Stimulated activated naive CD4-positive, alpha-beta T cell treated with Interleukin-2 at 50 U/mL for 16 hours (primary cell): ENCODE measurements around the gene HSF5.
"Not testable (repeated sequence)": the region's sequence is repeated elsewhere in the genome, so short reads cannot be mapped to it uniquely, and the experiment has no call there.

ENCODE experiments used
- DNase-seq: peaks from one replicate; lab custom pipeline; 2025; lab: John Stamatoyannopoulos, UW

Gene HSF5

DNA sequence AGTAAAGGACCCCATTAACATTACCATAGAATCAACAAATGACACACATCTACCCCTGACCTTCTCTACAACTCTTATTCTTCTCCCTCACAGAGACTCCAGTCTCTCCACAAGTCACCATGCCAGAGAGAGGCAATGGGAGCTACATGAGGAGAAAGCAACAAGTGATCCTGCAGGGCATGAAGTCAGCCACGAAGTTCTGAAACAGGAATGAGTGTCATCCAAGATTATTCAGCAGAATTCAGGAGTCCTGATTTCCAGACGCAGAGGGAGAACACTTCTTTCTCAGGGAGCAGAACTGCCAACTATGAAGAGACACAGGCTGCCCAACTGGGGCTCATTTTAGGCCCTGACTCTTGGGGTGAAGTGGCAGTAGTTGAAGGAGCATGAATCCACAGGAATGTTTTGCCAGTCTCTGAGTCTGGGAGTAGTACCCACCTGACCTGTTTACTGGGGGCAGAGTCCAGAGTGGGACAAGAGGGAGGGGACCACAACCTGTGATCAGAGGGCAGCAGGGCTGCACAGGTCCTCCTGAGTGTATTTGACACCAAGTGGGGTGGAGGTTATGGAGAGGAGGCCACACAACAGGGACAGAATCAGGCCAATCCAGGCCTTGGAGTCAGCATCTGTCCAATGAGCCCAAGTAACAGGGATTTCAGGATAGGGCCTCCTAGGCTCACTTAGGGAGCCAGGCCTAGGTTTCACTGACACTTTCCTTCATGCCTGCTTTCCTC is 28.6 kb upstream of the HSF5 start:
- DNase-seq, result no peak

DNA sequence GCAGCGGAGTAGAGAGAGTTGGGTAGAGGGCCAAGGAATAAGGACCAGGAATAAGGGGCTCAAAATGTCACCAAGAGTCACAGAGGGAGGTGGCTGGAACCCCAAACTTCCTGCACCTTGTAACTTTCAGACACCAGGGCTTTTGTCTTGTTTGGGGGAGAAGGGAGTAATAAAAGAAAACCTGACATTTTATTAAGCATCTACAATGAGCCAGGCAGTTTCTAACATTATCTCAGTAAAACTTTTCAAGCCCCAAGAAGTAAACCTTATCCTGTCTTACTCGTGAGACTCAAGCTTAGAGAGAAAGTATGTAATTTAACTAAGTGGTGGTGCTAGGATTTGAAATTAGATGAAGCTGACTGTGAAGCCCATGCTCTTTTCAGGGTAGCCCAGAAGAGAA is 27.1 kb upstream of the HSF5 start:
- no peak for DNase-seq

DNA sequence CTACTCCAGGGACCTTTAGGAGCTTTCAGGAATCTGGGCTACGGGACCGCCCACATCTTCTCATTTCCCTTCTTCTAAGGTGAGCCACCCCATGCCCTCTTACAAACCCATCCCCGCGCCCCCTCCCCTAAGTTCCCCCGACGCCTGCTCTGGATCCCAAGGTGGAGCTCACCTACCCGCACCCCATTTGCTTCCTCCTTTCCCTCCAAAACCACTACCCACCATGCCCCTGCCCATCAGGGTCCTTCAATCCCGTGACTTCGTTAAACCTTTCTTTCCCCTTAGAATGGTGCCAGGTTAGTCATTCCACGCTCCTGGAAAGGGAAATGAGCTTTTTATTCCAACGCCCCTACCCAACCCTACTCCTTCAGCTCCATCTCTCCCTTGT is 26.6 kb upstream of the HSF5 start:
- DNase-seq, result no peak

DNA sequence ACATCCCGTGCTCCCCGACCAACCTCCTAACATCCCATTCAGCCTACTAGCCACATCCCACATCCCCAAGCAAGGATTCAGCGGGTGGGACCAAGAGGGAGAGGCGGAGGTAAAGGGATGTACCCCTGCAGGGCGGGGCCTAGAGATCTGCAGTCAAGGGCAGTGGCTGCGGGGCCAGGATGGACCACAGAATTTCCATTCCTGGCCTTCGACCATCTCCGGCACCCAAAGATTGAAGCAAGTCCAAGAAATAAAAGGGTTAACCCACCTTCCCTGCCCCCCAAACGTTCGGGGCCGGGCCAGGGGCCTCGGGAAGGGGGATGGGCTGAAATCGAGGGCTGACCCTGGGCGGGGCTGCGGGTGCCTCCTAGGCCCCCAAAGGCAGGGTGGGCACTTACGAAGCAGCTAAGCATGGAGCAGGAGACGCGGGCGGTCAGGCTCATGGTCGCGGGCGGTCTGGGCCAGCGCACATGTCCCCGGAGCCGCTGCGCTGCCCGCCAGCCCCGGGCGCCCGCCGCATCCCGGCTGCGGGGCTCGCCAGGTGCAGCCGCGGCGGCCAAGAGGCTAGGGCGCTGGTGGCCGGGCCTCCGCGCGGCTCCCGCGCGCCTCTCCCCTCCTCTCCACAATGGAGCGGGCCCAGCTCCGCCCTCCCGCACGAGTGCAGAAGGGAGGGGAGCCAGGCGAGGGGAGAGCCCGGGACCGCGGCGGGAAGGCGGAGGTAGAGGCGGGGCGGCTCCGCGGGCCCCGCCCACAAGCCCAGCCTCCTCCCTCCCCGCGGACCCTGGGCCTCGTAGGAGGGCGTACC is 26.0 kb upstream of the HSF5 start, which contains the start of gene MTMR4:
MTMR4 (minus strand) TSS at position 674 of the 805 bp plus-strand sequence; CDS start at position 443, 231 bp downstream.
- peak; percentile 72 for DNase-seq

DNA sequence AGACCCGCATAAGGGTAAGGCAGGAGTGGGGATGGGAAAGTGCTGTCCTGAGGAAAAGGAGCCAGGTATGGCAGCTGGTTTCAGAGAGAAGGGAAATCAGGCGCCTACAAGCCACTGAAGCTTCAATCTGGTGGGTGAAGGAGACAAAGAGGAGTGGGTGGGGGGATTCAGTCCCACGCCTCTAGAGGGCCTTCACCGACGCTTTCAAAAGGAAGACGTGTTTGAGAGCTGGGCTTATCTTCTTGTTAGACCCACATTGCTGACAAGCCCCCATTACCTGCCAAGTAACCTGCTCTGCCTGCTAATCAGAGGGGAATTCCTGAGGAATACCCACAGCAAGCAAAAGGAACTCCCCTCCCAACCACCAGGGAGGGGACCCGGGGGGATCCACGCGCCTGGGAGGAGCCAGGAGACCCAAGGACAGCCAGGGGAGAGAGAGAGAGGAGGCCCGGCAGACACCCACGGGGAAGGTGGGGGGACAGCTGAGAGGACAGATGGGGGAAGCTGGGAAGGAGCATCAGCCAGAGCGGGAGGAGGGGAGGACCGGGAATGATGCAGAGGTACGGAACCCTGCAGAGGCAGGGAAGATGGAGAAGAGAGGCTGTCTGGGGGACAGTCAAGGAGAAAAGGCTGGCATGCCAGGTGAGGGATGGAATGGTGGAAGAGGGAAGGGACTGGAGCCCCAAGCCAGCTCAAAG is 25.2 kb upstream of the HSF5 start:
- DNase-seq, result no peak

DNA sequence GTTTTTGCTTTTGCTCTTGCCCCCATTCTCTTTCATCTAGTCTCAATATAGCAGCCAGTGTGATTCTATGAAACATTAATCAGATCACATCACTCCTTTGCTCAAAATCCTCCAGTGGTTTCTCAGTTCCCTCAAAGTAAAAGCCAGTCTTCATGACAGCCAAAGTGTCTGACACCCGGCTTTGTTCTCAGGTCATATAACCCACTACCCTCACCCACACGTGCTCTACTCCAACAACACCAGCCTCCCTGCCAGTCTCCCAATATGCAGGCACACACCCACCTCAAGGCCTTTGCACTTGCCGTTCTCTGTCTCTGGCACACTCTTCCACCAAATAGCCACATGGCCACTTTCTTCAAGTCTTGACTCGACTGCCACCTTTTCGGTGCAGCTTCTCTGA is 21.9 kb upstream of the HSF5 start:
- DNase-seq, result no peak

DNA sequence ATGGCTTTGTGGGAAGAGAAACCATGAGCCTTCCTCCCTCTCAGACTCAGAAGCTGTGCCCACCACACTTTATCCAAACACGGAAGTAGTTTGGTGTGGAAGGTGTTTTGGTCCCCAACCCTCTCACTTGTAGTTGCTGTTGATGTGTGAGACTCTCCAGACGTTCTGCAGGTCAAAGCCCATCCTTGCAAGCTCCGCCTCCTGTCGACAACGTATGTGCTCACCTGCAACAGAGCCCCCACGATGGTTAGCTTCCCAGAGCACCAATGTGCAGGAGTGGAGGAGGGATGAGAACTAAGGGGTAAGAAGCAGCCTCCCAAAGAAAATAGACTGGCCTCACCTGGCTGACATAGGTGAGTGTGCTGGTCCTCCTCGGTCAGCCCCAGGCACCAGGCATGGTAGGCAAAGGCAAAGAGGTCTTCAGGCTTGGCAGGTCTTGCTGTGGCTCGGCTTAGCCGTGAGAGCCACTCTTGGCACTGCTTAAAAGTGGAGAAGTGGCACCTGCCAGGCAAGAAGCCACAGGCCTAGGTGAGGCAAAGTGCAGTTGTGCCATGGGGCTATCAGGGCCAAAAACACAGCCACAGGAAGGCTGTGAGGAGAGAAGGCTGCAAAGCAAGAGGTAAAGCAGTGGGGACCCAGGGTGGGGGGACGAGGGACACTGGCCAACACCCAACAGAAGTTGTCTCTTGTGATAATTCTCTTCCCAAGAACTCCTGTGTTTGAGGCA is 20.3 kb upstream of the HSF5 start:
- no peak for DNase-seq

DNA sequence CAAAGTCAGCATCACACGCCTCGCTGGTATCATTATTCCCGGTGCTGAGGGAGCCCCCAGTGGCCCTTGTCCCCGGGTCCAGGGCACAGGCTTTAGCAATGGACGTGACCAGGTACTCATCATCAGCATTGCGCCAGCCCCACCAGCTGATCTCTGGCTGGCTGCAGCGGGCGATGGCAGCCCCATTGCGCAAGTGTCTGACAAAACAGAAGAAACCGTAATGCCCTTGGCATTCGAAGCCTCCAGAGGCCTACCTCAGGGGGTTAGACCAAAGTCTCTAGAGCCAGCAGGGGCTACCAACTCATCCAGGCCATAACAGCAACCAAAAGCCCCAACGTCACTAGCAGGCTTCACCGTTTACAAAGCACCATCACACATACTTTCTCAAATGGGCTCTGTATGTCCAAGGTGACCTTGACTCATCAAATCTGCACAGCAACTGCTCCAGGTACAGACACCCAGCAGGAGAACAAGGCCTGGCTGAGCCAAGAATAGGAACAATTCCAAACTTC is 19.0 kb upstream of the HSF5 start:
- DNase-seq, result no peak

DNA sequence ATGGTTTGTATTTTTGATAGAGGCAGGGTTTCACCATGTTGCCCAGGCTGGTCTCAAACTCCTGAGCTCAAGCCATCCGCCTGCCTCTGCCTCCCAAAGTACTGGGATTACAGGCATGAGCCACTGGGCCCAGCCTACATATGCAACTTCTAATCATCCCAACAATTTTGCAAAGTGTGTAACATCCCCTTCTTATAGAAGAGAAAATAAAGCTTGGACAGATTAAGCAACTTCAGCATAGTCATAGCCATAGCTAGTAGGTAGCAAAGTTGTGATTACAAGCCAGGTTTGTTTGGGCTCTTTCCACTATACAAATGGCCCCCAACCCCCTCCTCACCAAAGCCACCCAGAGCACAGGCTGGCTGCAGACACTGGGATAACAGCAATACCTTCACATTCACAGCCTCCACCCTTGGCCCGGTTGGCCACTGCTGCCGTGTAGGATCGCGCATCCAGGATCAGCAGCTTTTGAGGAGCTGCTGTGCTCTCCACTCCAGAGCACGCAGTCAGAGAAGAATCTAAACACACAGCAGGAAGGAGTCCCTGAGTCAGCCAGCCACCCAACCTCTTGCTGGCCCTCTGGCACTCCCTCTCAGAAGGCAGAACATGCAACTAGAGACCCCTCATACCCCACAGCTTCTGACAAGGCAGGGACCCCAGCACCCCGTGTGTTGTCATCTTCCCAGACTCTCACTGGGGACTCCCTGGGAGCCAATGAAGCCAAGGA is 18.3 kb upstream of the HSF5 start:
- no peak for DNase-seq

DNA sequence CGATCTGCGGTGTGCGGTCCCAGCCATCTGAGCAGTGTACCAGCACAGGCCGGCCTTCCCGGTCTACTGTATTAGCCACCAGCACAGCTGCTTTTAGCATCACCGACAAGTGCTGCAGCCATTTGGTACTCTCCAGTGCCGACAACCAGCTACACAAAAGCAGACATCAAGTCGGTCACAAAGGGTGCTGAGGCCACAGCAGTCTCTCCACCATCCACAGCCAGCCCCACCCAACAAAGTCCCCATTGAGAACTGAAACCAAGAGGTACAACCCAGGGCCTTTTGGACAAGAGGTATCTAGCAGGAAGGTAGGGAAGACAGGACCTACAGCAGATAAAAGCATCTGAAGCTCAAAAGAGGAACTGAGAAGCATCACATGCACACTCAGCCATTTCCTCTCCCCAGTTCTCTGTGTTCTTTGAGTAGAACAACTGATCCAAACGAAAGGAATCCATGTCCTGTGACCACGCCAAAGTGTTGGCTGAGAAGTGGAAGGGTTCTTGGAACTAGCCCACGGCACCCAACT is 16.7 kb upstream of the HSF5 start:
- DNase-seq, result no peak

DNA sequence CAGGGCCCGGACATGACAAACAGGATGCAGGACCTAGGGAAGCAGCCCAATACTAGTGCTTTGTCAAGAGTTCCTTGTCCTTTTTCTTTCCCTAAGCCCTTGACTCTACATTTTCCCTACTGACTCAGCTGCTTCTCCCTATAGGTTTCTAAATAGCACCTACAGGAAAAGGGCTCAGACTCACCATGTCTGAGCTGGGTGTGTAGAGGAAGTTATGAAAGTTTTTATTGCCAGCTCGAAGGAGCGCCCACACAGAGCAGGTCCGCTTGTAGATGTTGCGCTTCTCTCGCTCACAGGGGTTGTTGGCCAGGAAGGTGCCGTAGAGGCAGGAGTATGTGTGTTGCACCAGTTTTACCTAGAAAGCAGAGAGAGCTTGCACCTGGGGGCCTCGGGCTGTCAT is 15.7 kb upstream of the HSF5 start:
- DNase-seq, result no peak

DNA sequence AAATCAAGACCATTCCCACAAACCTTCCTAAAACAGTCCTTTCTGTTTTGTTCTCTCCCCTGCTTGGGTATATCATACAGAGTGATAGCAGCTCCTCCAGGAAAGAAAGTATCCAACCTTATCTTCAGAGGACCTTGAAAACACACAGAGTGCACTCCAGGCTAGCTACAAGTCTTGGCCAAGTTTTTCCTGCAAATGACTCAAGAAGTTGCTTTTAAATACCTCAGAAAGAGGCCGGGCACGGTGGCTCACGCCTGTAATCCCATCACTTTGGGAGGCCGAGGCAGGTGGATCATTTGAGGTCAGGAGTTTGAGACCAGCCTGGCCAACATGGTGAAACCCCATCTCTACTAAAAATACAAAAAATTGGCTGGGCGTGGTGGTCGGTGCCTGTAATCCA is 14.9 kb upstream of the HSF5 start:
- not testable (repeated sequence) for DNase-seq

DNA sequence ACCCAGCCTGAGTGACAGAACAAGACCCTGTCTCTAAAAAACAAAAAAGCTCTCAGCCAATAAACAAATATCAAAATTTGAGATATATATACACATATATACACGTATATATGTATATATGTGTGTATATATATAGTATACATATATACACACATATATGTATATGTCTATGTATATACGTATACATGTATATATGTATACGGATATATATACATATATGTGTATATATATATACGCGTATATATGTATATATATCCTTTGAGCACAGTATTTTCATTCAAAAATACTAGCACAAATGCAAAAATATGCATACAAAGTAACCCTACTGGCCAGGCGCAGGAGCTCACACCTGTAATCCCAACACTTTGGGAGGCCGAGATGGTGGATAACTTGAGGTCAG is 13.2 kb upstream of the HSF5 start:
- no peak for DNase-seq

DNA sequence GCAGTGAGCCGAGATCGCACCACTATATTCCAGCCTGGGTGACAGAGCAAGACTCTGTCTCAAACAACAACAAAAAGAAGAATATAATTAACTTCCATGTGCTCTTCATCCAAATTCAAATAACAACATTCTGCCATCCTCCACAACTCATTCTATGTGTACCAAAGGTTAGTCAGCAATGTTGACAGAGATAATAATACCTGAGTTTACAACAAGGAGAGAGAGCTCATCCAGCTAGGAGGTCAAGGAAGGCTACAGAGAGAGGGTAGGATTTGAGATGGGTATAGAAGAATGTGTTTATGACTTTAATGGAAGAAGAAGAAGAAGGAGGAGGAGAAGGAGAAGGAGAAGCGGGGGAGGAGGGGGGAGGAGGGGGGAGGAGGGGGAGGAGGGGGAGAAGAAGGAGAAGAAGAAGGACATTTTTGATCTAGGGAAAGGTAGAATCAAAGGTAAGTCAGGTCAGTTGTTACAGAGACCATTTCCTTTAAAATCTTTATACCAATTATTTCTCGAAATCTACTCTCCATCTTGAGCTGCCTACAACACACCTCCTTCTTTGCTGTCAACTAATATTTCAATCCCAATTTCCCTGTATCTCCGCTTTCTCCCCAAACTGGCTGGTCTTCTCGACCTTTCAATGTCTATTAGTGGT is 10.1 kb upstream of the HSF5 start:
- DNase-seq, result no peak

DNA sequence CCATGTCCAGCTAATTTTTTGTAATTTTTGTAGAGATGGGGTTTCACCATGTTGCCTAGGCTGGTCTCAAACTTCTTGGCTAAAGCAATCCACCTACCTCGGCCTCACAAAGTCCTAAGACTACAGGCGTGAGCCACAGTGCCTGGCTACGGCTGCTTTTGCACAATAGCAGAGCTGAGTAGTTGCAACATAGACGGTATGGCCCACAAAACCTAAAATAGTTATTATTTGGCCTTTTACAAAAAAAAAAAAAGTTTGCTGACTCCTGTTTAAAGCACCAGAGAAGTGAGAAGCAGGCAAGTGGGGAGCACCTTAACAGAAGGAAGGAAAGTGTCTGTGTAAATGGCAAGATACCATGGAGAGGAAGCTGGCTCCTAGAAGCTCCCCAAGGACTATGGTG is 5.3 kb upstream of the HSF5 start:
- no peak for DNase-seq

DNA sequence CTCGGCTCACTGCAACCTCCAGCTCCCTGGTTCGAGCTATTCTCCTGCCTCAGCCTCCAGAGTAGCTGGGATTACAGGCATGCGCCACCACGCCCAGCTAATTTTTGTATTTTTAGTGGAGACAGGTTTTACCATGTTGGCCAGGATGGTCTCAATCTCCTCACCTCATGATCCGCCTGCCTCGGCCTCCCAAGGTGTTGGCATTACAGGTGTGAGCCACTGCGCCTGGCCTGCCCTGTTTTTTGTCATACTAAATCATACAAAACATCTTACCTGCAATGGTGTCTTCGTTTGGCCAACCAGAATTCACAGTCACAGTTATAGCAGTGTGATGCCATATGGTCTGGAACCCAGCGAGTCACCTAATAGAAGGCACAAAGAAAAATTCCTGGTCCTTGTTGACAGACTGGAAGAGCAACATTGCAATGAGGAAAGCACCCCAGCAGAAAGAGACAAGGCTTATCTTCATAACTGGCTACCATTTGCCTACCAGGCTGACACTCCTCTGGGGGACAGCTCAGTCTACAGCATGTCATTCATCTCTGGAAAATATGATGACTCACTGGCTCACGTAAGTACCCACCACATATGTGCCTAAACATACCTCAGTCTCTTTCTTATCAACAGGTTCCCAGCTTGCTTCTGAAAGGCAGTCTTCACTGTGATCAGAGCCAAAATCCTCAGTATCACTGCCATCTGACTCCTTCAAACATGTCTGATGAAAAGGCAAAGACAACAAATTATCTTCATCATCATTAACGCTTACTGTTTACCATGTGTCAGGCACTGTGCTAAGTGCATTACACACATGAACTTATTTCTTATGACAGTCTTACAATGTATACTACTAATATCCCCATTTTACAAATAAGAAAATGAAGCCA is 4.3 kb upstream of the HSF5 start:
- DNase-seq, result no peak

DNA sequence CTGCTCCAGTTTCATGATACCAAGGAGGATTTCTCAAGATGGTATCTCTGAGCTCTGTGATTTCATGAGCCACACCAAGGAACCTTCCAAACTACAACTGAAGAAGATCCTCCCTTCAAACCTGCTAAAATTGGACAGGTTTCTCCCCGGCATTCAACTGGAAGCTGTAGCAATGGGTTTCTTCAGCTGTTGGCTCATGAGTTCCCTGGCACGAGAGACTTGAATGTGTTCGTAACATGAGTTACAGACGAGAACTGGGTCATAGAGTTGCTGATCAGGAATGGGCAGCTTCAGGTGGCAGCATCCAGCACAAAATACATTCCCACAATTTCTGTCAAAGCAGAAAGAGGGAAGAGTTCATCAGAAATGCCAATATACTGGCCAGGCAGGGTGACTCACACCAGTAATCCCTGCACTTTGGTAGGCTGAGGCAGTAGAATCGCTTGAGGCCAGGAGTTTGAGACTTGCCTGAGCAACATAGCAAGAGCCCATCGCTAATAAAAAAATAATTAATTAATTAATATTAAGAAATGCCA is 3.4 kb upstream of the HSF5 start:
- no peak for DNase-seq

DNA sequence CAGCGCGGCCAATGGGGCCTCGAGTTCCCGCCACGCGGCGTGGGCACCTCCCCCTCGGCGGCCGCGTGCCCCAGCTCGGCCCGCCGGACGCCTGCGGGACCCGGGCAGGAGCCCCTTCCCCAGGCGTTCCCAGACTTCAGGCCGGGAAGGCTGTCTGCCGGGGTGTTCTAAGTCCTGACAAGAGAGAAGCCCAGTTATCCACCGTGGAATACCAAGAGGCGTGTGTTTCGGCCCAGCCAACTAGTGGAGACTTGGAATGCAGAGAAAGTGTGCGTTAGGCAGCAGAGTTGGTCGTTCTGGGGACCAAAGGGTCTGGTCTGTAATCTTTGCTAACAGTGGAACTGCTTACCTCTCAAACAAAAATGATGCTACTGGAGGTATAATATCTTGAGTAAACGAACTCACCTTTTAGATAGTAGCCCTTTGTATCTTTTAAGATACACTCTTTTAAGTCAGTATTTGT is 251 bp upstream of the HSF5 start:
- DNase-seq, result no peak

DNA sequence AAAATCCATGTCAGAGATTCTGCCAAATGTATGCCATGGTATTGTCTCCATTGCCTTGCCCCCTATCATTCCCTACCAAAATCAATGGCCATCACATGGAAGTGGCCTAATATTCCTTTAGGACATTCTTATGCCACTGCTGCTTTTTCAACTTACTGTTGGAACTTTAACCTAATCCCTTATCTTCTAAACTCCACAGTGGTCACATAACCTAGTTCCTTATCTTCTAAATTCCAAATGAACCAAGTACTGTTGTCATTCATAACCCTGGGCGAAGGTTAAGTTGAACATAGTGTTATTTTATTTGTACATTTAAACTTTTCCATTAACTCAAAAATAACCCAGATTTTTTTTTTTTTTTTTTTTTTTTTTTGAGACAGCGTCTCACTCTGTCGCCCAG is 3.6 kb downstream of the HSF5 start:
- no peak for DNase-seq
